Testis (tissue), 2 donors: ENCODE results near the gene LRRFIP1.
"Not testable (repeated sequence)": the region's sequence is repeated elsewhere in the genome, so short reads cannot be mapped to it uniquely, and the experiment has no call there.

Experiments
- CTCF ChIP-seq, 3 experiments: fragments of 450-650 bp in 2 of 3; fragments of 200-600 bp in 1 of 3; sonication (generic) in 1 of 3; IDR thresholded peaks; one replicate each; pipeline ENCODE4 v1.5.1; 2016 to 2019; ENCODE audit warnings: antibody characterized with exemption in 3 of 3, mild to moderate bottlenecking in 2 of 3, moderate library complexity in 1 of 3
- POLR2A ChIP-seq: fragments of 450-650 bp; IDR thresholded peaks from one replicate; pipeline ENCODE4 v1.6.1; 2017; ENCODE audit warnings: antibody characterized with exemption, mild to moderate bottlenecking, moderate library complexity

DNA sequence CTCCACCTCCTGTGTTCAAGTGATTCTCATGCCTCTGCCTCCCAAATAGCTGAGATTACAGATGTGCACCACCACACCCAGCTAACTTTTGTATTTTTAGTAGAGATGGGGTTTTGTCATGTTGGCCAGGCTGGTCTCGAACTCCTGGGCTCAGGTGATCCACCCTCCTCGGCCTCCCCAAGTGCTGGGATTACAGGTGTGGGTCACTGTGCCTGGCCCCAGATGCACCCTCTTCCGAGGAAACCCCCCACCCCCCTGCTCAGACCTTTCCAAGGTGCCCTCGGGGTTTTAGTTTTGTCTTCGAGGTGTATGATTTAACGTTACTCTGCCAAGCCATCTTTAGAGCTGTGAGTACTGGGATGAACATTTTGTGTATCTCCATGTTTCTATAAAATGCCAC, 61.2 kb downstream of the LRRFIP1 start:
- TF ChIP-seq CTCF (IDR thresholded peaks at IDR 0.05); POLR2A: not testable (repeated sequence)
